GM19043 (cell line): Measurements from ENCODE around the gene ST3GAL3.

Experiments
- ATAC-seq: cut with Tn5 transposase; IDR thresholded peaks from one replicate; pipeline ENCODE4 v1.9.1; 2021; ENCODE audit warnings: low read depth; ENCODE audit not compliant: unreplicated experiment

ST3GAL3 gene

GRCh38 chr1:43952731-43953346 lies 245.5 kb downstream of the ST3GAL3 start:
- no peak for ATAC-seq

GRCh38 chr1:43953361-43953760 lies 246.0 kb downstream of the ST3GAL3 start:
- ATAC-seq = no peak

- no peak for ATAC-seq
Measured at GRCh38 chr1:43954036-43954435, 246.7 kb downstream of the ST3GAL3 start.

- no peak for ATAC-seq
Measured at GRCh38 chr1:43956234-43956633, 248.9 kb downstream of the ST3GAL3 start.

- ATAC-seq = no peak
Measured at GRCh38 chr1:43957407-43958040, 250.2 kb downstream of the ST3GAL3 start.

- no peak for ATAC-seq
Measured at GRCh38 chr1:43958351-43959255, 251.3 kb downstream of the ST3GAL3 start.

GRCh38 chr1:43960798-43961197 lies 253.5 kb downstream of the ST3GAL3 start:
- no peak for ATAC-seq

- ATAC-seq = no peak
Measured at GRCh38 chr1:43961692-43962091, 254.4 kb downstream of the ST3GAL3 start.

GRCh38 chr1:43962324-43962723 lies 255.0 kb downstream of the ST3GAL3 start:
- no peak for ATAC-seq

GRCh38 chr1:43963006-43963405 lies 255.7 kb downstream of the ST3GAL3 start:
- ATAC-seq = no peak

- ATAC-seq = no peak
Measured at GRCh38 chr1:43963890-43964289, 256.6 kb downstream of the ST3GAL3 start.

GRCh38 chr1:43965316-43965715 lies 258.0 kb downstream of the ST3GAL3 start:
- no peak for ATAC-seq

GRCh38 chr1:43968348-43968948 lies 261.1 kb downstream of the ST3GAL3 start:
- ATAC-seq = no peak

- no peak for ATAC-seq
Measured at GRCh38 chr1:43969416-43969745, 262.0 kb downstream of the ST3GAL3 start.

- peak; percentile 76 for ATAC-seq
Measured at GRCh38 chr1:43969746-43970466, 262.6 kb downstream of the ST3GAL3 start, which contains the start of gene DPH2. TSS of gene DPH2 (plus strand) at chr1:43970010. CDS start at chr1:43970176, 166 bp downstream.

- ATAC-seq = no peak
Measured at GRCh38 chr1:43970502-43970901, 263.2 kb downstream of the ST3GAL3 start.

GRCh38 chr1:43970911-43971310 lies 263.6 kb downstream of the ST3GAL3 start:
- no peak for ATAC-seq

GRCh38 chr1:43971336-43971980 lies 264.1 kb downstream of the ST3GAL3 start:
- ATAC-seq = no peak

- ATAC-seq = no peak
Measured at GRCh38 chr1:43973981-43974442, 266.7 kb downstream of the ST3GAL3 start.
